ENCODE measurements around the gene KIF5B. TPM values are rescaled to one million over a fixed set of nuclear protein-coding genes. Genes with fewer than 3 reads are reported as not detected.
"Not testable (repeated sequence)": the region's sequence is repeated elsewhere in the genome, so short reads cannot be mapped to it uniquely, and the experiment has no call there.

The KIF5B gene
- total RNA-seq, 1 donor from 2014 or later, result 78.1 TPM

DNA sequence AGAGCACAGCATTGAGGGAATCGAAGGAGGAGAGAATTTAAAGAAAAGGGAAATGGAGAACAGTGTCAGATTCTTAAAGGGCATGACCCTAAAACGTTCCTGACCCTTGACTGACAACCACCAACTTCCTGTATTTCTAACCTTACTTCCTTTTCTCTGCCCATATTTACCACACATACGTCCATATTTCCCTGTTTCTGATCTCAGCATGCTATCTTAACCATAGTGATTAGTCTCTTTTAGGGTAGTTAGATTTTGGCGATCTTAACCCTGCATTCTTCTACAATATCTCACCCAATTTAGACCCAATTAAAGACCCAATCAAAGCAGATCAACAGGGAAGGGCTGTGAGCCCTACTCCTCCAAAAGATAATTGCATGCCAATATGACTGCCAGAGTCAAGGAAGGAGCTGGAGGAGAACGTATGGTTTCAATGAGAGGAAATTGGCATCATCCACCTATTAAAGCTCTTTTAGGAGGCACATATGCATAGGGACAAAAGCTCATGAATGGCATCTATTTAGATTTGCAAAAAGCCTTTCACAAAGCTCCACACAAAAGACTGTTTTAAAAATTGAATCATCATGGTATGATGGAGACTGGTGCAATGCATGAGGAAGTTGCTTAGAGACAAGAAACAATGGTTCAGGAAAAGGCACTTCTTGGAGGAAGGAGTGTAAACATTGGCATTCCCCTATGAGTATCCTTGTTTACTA is 78.6 kb downstream of the KIF5B start:
- no peak overlapping the region for H3K27ac ChIP-seq
- intact Hi-C loops (cut with DNase I), result no loop called here
- no peaks in the 10 kb centered on the region for H3K36me3 ChIP-seq
- H3K4me1 ChIP-seq, result no peaks in the 10 kb centered on the region
- H3K4me3 ChIP-seq, result no peak overlapping the region
- no peaks in the 10 kb centered on the region for H3K9me3 ChIP-seq
- no peak for DNase-seq (ENCODE audit: low spot score in 2 of 2)
- no peaks in the 10 kb centered on the region for H3K27me3 ChIP-seq
- TF ChIP-seq, protein P1, sequence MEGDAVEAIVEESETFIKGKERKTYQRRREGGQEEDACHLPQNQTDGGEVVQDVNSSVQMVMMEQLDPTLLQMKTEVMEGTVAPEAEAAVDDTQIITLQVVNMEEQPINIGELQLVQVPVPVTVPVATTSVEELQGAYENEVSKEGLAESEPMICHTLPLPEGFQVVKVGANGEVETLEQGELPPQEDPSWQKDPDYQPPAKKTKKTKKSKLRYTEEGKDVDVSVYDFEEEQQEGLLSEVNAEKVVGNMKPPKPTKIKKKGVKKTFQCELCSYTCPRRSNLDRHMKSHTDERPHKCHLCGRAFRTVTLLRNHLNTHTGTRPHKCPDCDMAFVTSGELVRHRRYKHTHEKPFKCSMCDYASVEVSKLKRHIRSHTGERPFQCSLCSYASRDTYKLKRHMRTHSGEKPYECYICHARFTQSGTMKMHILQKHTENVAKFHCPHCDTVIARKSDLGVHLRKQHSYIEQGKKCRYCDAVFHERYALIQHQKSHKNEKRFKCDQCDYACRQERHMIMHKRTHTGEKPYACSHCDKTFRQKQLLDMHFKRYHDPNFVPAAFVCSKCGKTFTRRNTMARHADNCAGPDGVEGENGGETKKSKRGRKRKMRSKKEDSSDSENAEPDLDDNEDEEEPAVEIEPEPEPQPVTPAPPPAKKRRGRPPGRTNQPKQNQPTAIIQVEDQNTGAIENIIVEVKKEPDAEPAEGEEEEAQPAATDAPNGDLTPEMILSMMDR (IDR thresholded peaks at IDR 0.05), result no peak

DNA sequence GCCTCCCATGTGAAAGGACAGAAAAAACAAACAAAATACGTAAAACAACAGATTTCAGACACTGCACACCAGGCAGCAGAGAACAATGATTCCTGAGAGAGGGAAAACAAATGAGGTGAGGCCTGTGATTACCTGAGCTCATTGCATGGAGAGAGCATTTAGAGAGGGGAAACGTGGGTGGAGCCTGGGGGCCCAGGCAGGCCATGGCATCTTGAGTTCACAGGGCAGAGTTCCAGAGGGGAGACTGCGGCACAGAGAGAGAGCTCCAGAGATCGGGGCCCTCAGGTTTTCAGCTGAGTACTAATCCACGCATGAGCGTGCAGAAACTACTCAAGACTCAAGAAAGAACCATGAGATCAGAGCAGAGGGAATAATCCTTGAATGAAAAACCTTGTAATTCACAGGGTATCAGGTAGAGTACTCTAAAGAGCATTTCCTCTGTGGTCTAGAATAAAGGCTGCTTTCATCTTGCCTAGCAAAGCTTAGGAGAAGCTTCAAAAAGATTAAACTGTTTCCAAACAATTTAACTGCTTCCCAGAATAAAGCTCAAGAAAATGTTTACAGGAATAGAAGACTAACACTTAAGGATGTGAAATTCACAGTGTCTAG is 81.0 kb downstream of the KIF5B start:
- Histone ChIP-seq H3K4me1 (no peaks in the 10 kb centered on the region), H3K27me3 (no peaks in the 10 kb centered on the region), H3K9me3 (no peaks in the 10 kb centered on the region), H3K27ac (no peak overlapping the region), H3K36me3 (no peaks in the 10 kb centered on the region), H3K4me3 (no peak overlapping the region)
- no peak for DNase-seq (ENCODE audit: low spot score in 2 of 2)
- intact Hi-C loops (cut with DNase I), result no loop called here
- TF ChIP-seq, protein P1 (IDR thresholded peaks at IDR 0.05), result no peak

DNA sequence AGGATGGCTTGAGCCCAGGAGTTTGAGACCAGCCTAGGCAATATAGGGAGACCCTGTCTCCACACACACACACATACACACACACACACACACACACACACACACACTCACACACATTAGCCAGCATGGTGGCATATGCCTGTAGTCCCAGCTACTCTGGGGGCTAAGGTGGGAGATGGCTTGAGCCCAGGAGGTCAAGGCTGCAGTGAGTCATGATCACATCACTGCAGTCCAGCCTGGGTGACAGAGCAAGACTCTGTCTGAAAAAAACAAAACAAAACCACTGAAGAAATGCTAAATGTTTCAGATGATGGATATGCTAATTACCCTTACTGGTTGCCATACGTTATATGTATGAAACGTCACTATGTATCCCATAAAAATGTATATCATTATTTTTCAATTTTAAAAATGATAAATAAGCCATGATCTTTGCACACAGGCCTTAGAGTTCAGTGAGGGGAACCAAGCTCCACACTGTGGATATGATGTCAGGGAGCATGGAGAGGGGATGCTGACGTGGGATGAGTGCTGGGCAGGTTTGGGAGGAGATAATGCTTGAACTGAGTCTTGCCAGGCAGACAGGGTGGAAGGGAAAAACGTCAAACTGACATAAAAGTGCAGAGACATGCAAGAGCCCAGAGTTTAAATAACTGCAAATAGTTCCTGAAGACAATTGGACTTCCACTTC is 81.6 kb downstream of the KIF5B start:
- no peak overlapping the region for H3K27ac ChIP-seq
- TF ChIP-seq, protein P1 (IDR thresholded peaks at IDR 0.05), result no peak
- DNase-seq (ENCODE audit: low spot score in 2 of 2), result no peak
- no peaks in the 10 kb centered on the region for H3K36me3 ChIP-seq
- no peak overlapping the region for H3K4me3 ChIP-seq
- H3K9me3 ChIP-seq, result no peaks in the 10 kb centered on the region
- H3K4me1 ChIP-seq, result no peaks in the 10 kb centered on the region
- H3K27me3 ChIP-seq, result no peaks in the 10 kb centered on the region
- intact Hi-C loops (cut with DNase I), result no loop called here

DNA sequence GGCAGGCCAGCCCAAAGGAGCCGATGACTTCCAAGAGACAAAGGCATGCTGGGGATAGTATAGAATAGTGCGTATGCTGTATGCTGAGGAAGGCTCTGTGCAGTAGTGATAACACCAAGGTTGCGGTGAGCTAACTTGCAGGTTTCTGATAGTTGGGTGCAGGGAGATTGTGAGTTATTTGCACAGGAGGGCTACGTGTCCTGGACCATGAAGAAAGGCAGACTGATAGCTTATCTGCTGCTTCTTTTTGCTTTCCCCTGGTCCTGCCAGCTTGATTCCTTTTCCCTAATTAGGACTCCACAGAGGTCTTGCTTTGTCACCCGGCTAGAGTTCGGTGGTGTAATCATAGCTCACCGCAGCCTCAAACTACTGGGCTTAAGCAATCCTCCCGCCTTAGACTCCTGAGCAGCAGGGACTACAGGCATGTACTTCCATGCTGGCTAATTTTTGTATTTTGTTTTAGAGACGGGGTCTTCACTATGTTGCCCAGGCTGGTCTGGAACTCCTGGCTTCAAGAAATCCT is 83.6 kb downstream of the KIF5B start:
- Histone ChIP-seq H3K27ac (no peak overlapping the region), H3K4me3 (no peak overlapping the region), H3K4me1 (no peaks in the 10 kb centered on the region), H3K36me3 (no peaks in the 10 kb centered on the region), H3K27me3 (no peaks in the 10 kb centered on the region), H3K9me3 (no peaks in the 10 kb centered on the region)
- TF ChIP-seq, protein P1 (IDR thresholded peaks at IDR 0.05), result no peak
- no peak for DNase-seq (ENCODE audit: low spot score in 2 of 2)
- intact Hi-C loops (cut with DNase I), result no loop called here

DNA sequence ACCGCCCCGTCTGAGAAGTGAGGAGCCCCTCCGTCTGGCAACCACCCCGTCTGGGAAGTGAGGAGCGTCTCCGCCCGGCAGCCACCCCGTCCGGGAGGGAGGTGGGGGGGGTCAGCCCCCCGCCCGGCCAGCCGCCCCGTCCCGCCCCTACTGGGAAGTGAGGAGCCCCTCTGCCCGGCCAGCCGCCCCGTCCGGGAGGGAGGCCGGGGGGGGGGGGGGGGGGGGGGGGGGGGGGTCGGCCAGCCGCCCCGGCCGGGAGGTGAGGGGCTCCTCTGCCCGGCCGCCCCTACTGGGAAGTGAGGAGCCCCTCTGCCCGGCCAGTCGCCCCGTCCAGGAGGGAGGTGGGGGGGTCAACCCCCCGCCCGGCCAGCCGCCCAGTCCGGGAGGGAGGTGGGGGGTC is 86.4 kb downstream of the KIF5B start:
- DNase-seq (ENCODE audit: low spot score in 2 of 2); H3K27ac ChIP-seq; H3K9me3 ChIP-seq; H3K36me3 ChIP-seq; H3K4me3 ChIP-seq; H3K27me3 ChIP-seq; intact Hi-C loops (cut with DNase I); H3K4me1 ChIP-seq: not testable (repeated sequence)

DNA sequence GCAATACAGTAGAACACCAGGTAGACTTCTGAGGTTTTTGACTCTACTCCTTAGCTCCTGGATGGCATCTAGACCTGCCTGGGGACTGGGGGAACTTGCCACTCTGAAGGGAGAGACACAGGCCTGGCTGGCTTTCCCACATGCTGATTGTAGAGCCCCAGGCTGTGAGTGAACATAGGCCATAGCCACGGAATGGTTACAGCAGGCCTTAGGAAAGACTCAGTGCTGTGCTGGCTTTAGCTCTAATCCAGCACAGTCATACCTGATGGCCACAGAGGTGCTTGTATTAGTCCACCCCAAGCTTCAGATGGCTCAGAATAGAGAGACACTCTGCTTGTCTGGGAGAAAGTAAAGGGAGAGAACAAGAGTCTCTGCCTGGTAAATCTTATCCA is 92.6 kb downstream of the KIF5B start:
- Histone ChIP-seq H3K9me3 (no peaks in the 10 kb centered on the region), H3K36me3 (no peaks in the 10 kb centered on the region), H3K4me1 (no peaks in the 10 kb centered on the region), H3K27ac (no peak overlapping the region), H3K27me3 (no peaks in the 10 kb centered on the region), H3K4me3 (no peak overlapping the region)
- no peak for DNase-seq (ENCODE audit: low spot score in 2 of 2)
- intact Hi-C loops (cut with DNase I), result no loop called here
- TF ChIP-seq, protein P1 (IDR thresholded peaks at IDR 0.05), result no peak

Measured in ascending aorta (tissue), 2 donors.